ENCODE measurements around the gene KCNN3.

Gene KCNN3

DNA sequence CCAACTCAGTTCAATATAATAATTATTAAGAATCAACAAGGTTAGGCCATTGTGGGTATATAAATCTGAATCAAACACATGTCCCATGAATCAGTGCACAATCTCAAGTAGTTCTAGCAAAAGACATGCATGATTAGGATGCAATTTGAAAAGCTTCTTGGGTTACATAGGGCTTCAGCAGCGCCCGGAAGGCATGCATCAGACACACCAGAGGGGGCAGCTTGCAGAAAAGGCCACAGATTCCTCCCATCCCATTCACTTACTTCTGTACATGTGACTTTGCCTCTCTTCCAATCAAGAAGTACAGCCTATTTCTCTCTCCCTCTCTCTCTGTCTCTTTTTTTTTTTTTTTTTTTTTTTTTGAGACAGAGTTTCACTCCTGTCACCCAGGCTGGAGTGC is 91.8 kb downstream of the KCNN3 start:
- in situ Hi-C loops (cut with HindIII; ENCODE audit: low sequenced_read_pairs) = no loop called here
- no peak for DNase-seq (ENCODE audit: low read depth, low spot score)
- TF ChIP-seq, protein P1, sequence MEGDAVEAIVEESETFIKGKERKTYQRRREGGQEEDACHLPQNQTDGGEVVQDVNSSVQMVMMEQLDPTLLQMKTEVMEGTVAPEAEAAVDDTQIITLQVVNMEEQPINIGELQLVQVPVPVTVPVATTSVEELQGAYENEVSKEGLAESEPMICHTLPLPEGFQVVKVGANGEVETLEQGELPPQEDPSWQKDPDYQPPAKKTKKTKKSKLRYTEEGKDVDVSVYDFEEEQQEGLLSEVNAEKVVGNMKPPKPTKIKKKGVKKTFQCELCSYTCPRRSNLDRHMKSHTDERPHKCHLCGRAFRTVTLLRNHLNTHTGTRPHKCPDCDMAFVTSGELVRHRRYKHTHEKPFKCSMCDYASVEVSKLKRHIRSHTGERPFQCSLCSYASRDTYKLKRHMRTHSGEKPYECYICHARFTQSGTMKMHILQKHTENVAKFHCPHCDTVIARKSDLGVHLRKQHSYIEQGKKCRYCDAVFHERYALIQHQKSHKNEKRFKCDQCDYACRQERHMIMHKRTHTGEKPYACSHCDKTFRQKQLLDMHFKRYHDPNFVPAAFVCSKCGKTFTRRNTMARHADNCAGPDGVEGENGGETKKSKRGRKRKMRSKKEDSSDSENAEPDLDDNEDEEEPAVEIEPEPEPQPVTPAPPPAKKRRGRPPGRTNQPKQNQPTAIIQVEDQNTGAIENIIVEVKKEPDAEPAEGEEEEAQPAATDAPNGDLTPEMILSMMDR (IDR thresholded peaks at IDR 0.05; ENCODE audit: low read depth, low read length) = no peak
- H3K4me3 ChIP-seq (ENCODE audit: low read depth, low read length) = no peak overlapping the region

DNA sequence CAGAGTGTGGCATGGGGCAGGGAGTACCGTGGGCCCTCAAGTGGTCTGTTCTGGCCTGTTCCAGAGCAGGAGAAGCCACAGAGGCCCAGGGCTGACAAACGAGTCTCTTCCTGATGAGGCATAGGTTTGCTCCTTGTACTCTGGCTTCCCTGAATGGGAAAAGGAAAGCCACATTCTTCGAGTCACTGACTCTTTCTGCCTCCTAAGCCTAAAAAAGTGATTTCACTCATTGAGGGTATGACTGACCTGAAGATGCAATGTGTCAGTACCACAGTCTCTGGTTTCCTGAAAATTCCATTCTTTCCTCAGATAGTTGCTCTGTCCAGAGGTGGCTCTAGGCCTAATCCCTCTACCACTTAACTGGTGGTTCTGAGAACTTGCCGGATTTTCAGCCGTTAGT is 92.3 kb downstream of the KCNN3 start:
- TF ChIP-seq, protein P1 (IDR thresholded peaks at IDR 0.05; ENCODE audit: low read depth, low read length) = no peak
- in situ Hi-C loops (cut with HindIII; ENCODE audit: low sequenced_read_pairs) = no loop called here
- no peak for DNase-seq (ENCODE audit: low read depth, low spot score)
- no peak overlapping the region for H3K4me3 ChIP-seq (ENCODE audit: low read depth, low read length)

DNA sequence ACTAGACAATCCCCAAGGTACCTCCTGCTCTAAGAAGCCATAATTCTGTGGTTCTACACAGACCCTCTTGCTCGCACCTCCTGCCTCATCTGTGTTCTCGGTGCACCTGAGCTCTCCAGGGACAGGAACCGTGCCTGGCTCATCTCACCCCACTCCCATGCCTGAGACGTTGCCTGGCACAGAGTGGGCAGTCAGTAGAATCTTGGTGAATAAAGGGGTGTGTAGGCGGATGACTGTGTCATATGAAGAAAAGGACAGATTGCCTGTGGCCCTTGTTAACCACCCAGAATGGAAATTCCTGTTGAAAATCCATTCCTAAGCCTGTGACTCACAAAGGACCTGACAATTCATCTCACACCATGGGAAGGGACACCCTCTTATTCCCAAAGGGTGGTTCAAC is 92.9 kb downstream of the KCNN3 start:
- H3K4me3 ChIP-seq (ENCODE audit: low read depth, low read length) = no peak overlapping the region
- TF ChIP-seq, protein P1 (IDR thresholded peaks at IDR 0.05; ENCODE audit: low read depth, low read length) = no peak
- in situ Hi-C loops (cut with HindIII; ENCODE audit: low sequenced_read_pairs) = no loop called here
- DNase-seq (ENCODE audit: low read depth, low spot score) = no peak

DNA sequence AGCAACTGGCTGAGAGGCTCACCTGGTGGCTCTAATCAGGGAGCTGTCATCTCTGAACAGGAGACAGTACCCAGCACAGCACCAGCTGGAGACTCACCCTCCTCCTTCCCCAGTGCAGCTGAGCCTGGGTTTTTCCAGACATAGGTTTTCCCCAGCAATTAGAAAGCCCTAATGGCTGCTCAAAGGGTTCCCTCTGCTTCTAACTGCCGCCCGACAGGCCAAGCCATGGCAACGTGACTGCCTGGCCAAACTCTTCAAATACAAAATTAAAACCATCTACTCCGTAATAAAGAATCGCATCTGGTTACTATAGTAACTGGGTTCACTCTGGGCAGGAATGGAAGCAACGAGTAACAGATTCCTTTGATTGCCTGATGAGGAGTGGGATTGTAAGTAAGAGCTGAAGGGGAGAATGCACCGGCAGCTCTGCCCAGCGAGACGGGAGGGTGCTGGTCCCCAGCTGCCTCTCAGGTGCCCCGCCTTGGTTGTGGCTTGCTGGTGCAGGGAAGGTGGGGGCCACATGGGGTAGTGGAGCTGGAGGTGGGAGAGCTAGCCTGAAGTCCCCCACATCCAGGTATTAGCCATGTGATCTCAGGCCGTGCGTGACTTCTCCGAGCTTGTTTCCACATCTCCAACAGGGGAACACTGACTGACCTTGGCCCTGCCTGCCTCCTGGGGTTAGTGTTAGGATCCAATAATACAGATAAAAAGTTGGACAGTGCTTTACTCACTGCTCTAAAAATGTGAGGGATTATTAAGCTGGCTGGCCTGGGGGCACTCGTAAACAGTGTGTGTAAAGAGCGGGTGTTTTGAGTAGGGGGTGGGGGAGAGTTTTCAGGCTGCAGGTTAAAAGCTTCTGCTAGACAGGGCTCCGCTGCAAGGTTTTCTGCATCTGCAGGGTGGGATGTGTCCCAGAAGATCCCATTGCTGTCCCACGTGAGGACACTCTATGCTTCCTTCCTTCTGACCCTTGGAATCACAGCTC is 94.2 kb downstream of the KCNN3 start:
- TF ChIP-seq, protein P1 (IDR thresholded peaks at IDR 0.05; ENCODE audit: low read depth, low read length) = no peak
- in situ Hi-C loops (cut with HindIII; ENCODE audit: low sequenced_read_pairs) = no loop called here
- no peak for DNase-seq (ENCODE audit: low read depth, low spot score)
- H3K4me3 ChIP-seq (ENCODE audit: low read depth, low read length) = no peak overlapping the region

DNA sequence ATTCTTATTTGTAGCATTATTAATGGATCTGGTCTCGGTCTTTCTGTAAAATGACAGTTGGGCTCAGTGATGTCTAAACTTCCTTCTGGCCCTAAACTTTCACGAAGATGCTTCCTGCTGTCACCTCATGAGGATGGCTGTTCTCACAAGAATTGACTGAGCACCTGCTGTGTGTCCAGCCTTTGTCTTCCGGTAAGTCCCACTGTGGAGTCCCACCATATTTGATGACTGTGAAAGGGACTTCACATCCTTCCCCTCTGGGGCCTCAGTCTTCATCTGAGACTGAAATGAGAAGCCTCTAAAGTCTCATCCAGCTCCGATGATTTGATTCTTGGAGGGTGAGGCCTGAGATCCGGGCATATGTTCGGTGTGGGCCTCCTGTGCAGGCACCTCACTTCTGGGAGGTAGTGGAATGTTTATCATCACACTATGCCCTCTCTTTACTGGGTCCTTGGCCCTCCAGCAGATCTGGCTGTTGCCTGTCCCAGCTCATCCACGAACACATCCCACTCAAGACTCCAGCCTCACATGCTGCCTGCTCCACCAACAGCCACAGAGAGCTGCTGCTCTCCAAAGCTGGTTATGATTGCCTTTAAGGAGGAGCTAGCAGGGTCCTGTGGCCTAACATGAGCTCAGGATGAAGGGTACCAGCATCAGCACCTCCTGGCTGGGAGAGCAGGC is 95.8 kb downstream of the KCNN3 start:
- no peak for DNase-seq (ENCODE audit: low read depth, low spot score)
- no peak overlapping the region for H3K4me3 ChIP-seq (ENCODE audit: low read depth, low read length)
- in situ Hi-C loops (cut with HindIII; ENCODE audit: low sequenced_read_pairs) = no loop called here
- TF ChIP-seq, protein P1 (IDR thresholded peaks at IDR 0.05; ENCODE audit: low read depth, low read length) = no peak

DNA sequence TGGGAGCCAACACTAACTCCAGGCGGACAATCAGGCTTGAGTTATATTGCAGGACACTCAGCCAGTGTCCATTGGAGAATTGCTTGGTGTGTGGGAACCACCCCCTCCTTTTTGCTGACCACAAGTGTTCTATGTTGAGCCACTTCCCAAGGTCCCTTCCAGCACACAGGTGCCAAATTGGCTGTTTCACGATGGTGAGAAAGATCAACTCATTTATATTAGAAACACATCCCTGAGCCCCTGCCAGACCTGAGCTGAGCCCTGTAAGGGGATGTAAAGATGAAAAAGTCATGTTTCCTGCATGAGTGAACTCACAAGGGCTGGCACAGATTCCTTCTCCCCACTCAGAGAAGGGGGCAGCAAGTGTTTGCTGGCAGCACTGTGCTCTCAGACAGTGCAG is 96.5 kb downstream of the KCNN3 start:
- H3K4me3 ChIP-seq (ENCODE audit: low read depth, low read length) = no peak overlapping the region
- no peak for DNase-seq (ENCODE audit: low read depth, low spot score)
- in situ Hi-C loops (cut with HindIII; ENCODE audit: low sequenced_read_pairs) = no loop called here
- TF ChIP-seq, protein P1 (IDR thresholded peaks at IDR 0.05; ENCODE audit: low read depth, low read length) = no peak
